Measurements from ENCODE around the gene CAMTA1. TPM values are rescaled to one million over a fixed set of nuclear protein-coding genes. Genes with fewer than 3 reads are reported as not detected.

Gene CAMTA1
- total RNA-seq, 2 experiments from 2014 or later = 43.9 to 73.3 TPM

GRCh38 chr1:7435276-7436055 is 650.2 kb downstream of the CAMTA1 start:
- ChIA-PET POLR2A (no interaction called here), CTCF (ENCODE audit: unreplicated experiment) (no interaction called here)
- no peak for DNase-seq (ENCODE audit: low spot score)
- Histone ChIP-seq H3K9me3 (ENCODE audit: low read length) (no peaks in the 10 kb centered on the region), H3K4me1 (ENCODE audit: insufficient read depth, low read length, poor library complexity, severe bottlenecking) (no peaks in the 10 kb centered on the region), H3K4me3 (ENCODE audit: low read depth, low read length, poor library complexity, severe bottlenecking) (no peak overlapping the region), H2AFZ (ENCODE audit: low read length) (no peak overlapping the region), H3K27ac (ENCODE audit: low read depth, low read length, poor library complexity, severe bottlenecking) (no peak overlapping the region), H3K79me2 (ENCODE audit: insufficient read depth, low read depth, low read length) (no peaks in the 10 kb centered on the region), H3K4me2 (ENCODE audit: low read length) (no peak overlapping the region), H3K36me3 (ENCODE audit: insufficient read depth, low read length) (no peaks in the 10 kb centered on the region), H3K9me2 (ENCODE audit: insufficient read depth, low read length) (no peaks in the 10 kb centered on the region), H4K20me1 (ENCODE audit: insufficient read depth, low read length) (no peaks in the 10 kb centered on the region)
- BruUV-seq (replicated peaks) = no TSS peak
- intact Hi-C loops (cut with micrococcal nuclease; ENCODE audit: unreplicated experiment) = no loop called here
- TF ChIP-seq CTCF (conservative IDR thresholded peaks at IDR 0.05; ENCODE audit: low read length) = no peak
- TF ChIP-seq EZH2phosphoT487 (IDR thresholded peaks at IDR 0.05; ENCODE audit: borderline replicate concordance, low read depth, low read length) = no peak

GRCh38 chr1:7436056-7437005 is 651.1 kb downstream of the CAMTA1 start:
- no peaks in the 10 kb centered on the region for H3K9me2 ChIP-seq (ENCODE audit: insufficient read depth, low read length)
- H3K4me1 ChIP-seq (ENCODE audit: insufficient read depth, low read length, poor library complexity, severe bottlenecking) = no peaks in the 10 kb centered on the region
- no peak overlapping the region for H3K27ac ChIP-seq (ENCODE audit: low read depth, low read length, poor library complexity, severe bottlenecking)
- TF ChIP-seq CTCF (conservative IDR thresholded peaks at IDR 0.05; ENCODE audit: low read length) (no peak), EZH2phosphoT487 (IDR thresholded peaks at IDR 0.05; ENCODE audit: borderline replicate concordance, low read depth, low read length) (no peak)
- intact Hi-C loops (cut with micrococcal nuclease; ENCODE audit: unreplicated experiment) = no loop called here
- no peak overlapping the region for H3K4me3 ChIP-seq (ENCODE audit: low read depth, low read length, poor library complexity, severe bottlenecking)
- H4K20me1 ChIP-seq (ENCODE audit: insufficient read depth, low read length) = no peaks in the 10 kb centered on the region
- H3K79me2 ChIP-seq (ENCODE audit: insufficient read depth, low read depth, low read length) = no peaks in the 10 kb centered on the region
- DNase-seq (ENCODE audit: low spot score) = no peak
- H3K4me2 ChIP-seq (ENCODE audit: low read length) = no peak overlapping the region
- H3K9me3 ChIP-seq (ENCODE audit: low read length) = no peaks in the 10 kb centered on the region
- CTCF ChIA-PET (ENCODE audit: unreplicated experiment) = no interaction called here
- H2AFZ ChIP-seq (ENCODE audit: low read length) = no peak overlapping the region
- no TSS peak for BruUV-seq (replicated peaks)
- POLR2A ChIA-PET = no interaction called here
- H3K36me3 ChIP-seq (ENCODE audit: insufficient read depth, low read length) = no peaks in the 10 kb centered on the region
